Ovary (tissue), 9 donors: Measurements from ENCODE around the gene TSHZ2. TPM values are rescaled to one million over a fixed set of nuclear protein-coding genes. Genes with fewer than 3 reads are reported as not detected.

Source experiments
- DNase-seq, 5 donors: peaks; one replicate each; pipeline ENCODE4 v3.0.0-alpha.2; 2019 to 2020
- H3K27ac ChIP-seq, 2 donors: fragments of 200-600 bp; one replicate each; pipeline versions ENCODE4 v1.5.1 to v1.8.0; 2019 to 2022
- H3K27me3 ChIP-seq: fragments of 200-600 bp; one replicate; pipeline ENCODE4 v1.8.0; 2022
- H3K36me3 ChIP-seq: fragments of 200-600 bp; sonication (generic); one replicate; pipeline ENCODE4 v1.5.1; 2019
- H3K4me1 ChIP-seq: one replicate; pipeline ENCODE4 v1.8.1; 2013; ENCODE audit warnings: mild to moderate bottlenecking, moderate library complexity; ENCODE audit not compliant: insufficient read depth
- H3K4me3 ChIP-seq: fragments of 200-600 bp; sonication (generic); one replicate; pipeline ENCODE4 v1.5.1; 2017
- H3K9me3 ChIP-seq, 2 donors: fragments of 200-600 bp in 1 of 2; sonication (generic) in 1 of 2; one replicate each; pipeline versions ENCODE4 v1.5.1 to v1.8.1; 2013 to 2019; ENCODE audit warnings: mild to moderate bottlenecking in 1 of 2, moderate library complexity in 1 of 2
- CTCF ChIP-seq, 3 donors: fragments of 450-650 bp in 2 of 3; fragments of 200-600 bp in 1 of 3; IDR thresholded peaks; one replicate each; pipeline versions ENCODE4 v1.5.1 to v1.8.0; 2016 to 2022; ENCODE audit warnings: antibody characterized with exemption in 3 of 3, mild to moderate bottlenecking in 1 of 3
- EP300 ChIP-seq: sonication (generic); formaldehyde crosslinking; IDR thresholded peaks from one replicate; pipeline ENCODE4 v1.6.1; 2017; ENCODE audit warnings: antibody characterized with exemption
- POLR2A ChIP-seq: fragments of 450-650 bp; IDR thresholded peaks from one replicate; pipeline ENCODE4 v1.6.1; 2017; ENCODE audit warnings: antibody characterized with exemption, mild to moderate bottlenecking, moderate library complexity
- WGBS, 3 donors: extraction: QIAGEN DNeasy Blood & Tissue Kit in 1 of 3; methylation state at CpG; one replicate each; pipeline versions ENCODE4 v1.1.5 to v1.1.7; 2013 to 2017; 5-methylcytosine and 5-hydroxymethylcytosine counted together
- intact Hi-C, 4 donors: fragments of 100-400 bp; cut with DNase I; formaldehyde crosslinking; loops; one replicate each; pipeline versions ENCODE4 v1.11.0 to v1.15.1; 2022 to 2023
- polyA plus RNA-seq, 2 donors: library from polyadenylated mRNA; stranded (reverse); fragments of 200-250 nt in 1 of 2; fragments of 350-450 nt in 1 of 2; fragmentation: Illumina TruSeq in 1 of 2; extraction: RNeasy Lipid Tissue Mini Kit (QIAGEN cat#74804) in 1 of 2; gene quantifications; one replicate each; pipeline ENCODE4 v1.2.3, GENCODE V29; 2013 to 2014
- total RNA-seq, 7 donors: library from RNA; depleted of rRNA in 2 of 7; stranded (reverse); fragments of >200 nt in 2 of 7; fragmentation: NEBNext Ultra II Directional in 3 of 7; extraction: Animal tissue kit (Norgen Biotek cat#: 25700) in 3 of 7; gene quantifications; one replicate each; pipeline versions ENCODE4 v1.1.0 to v1.2.4, GENCODE V29; 2016 to 2023
- donor health status: DM: no; HTN: no; CAD: no; lungs with moderate emphysema.
- donor health status: DM: no; HTN: no; CAD: no.
- donor health status: Bipolar disorder and iron deficiency.
- donor health status: DM: yes; HTN: yes; CAD: no.
- donor health status: DM: no; HTN: no; CAD: no.
- donor health status: DM: yes; HTN: yes; CAD: no.

Gene TSHZ2
- total and polyA plus RNA-seq, 9 donors, result 18.2 to 113 (median 40.2) TPM

- no peak for TF ChIP-seq POLR2A
- no peak for TF ChIP-seq CTCF (IDR thresholded peaks at IDR 0.05)
- TF ChIP-seq EP300, result no peak
- Histone ChIP-seq H3K27me3 (no peaks in the 10 kb centered on the region), H3K9me3 (no peaks in the 10 kb centered on the region), H3K36me3 (no peaks in the 10 kb centered on the region), H3K27ac (no peak overlapping the region), H3K4me1 (no peaks in the 10 kb centered on the region), H3K4me3 (no peak overlapping the region)
- intact Hi-C loops, result no loop called here
- 93 to 98% (median 96%) methylated on average over 1 of the region's 1 CpG for WGBS, 3 donors
- no peak for DNase-seq
Observed at GRCh38 chr20:53278555-53278954, 306.4 kb downstream of the TSHZ2 start.

- 81 to 91% (median 90%) methylated on average over 1 of the region's 1 CpG for WGBS, 3 donors
- Histone ChIP-seq H3K27me3 (no peaks in the 10 kb centered on the region), H3K27ac (no peak overlapping the region), H3K9me3 (no peaks in the 10 kb centered on the region), H3K36me3 (no peaks in the 10 kb centered on the region), H3K4me3 (no peak overlapping the region), H3K4me1 (no peaks in the 10 kb centered on the region)
- intact Hi-C loops, result no loop called here
- no peak for DNase-seq
- TF ChIP-seq CTCF (IDR thresholded peaks at IDR 0.05) (no peak), POLR2A (no peak), EP300 (no peak)
Observed at GRCh38 chr20:53279735-53280134, 307.6 kb downstream of the TSHZ2 start.

- DNase-seq, result no peak
- H3K9me3 ChIP-seq, result no peaks in the 10 kb centered on the region
- intact Hi-C loops, result no loop called here
- no peak overlapping the region for H3K4me3 ChIP-seq
- no peaks in the 10 kb centered on the region for H3K4me1 ChIP-seq
- H3K27me3 ChIP-seq, result no peaks in the 10 kb centered on the region
- no peaks in the 10 kb centered on the region for H3K36me3 ChIP-seq
- TF ChIP-seq CTCF (IDR thresholded peaks at IDR 0.05) (no peak), POLR2A (no peak), EP300 (no peak)
- 89 to 93% (median 91%) methylated on average over 2 of the region's 2 CpGs for WGBS, 3 donors
- no peak overlapping the region for H3K27ac ChIP-seq
Observed at GRCh38 chr20:53281557-53282117, 309.5 kb downstream of the TSHZ2 start.

- Histone ChIP-seq H3K27ac (no peak overlapping the region), H3K4me3 (no peak overlapping the region), H3K9me3 (no peaks in the 10 kb centered on the region), H3K4me1 (peaks cover 2% of the 10 kb centered on the region), H3K27me3 (no peaks in the 10 kb centered on the region), H3K36me3 (no peaks in the 10 kb centered on the region)
- no peak for DNase-seq
- no peak for TF ChIP-seq EP300
- TF ChIP-seq CTCF (IDR thresholded peaks at IDR 0.05), result no peak
- TF ChIP-seq POLR2A, result no peak
- intact Hi-C loops, result no loop called here
- 87 to 91% (median 90%) methylated on average over 11 of the region's 11 CpGs for WGBS, 3 donors
Observed at GRCh38 chr20:53282217-53282955, 310.2 kb downstream of the TSHZ2 start.
